Measurements from ENCODE around the gene ERMP1.

The ERMP1 gene

GRCh38 chr9:5854063-5854790 lies 21.3 kb upstream of the ERMP1 start:
- no peak for DNase-seq

GRCh38 chr9:5853617-5854016 lies 20.7 kb upstream of the ERMP1 start:
- no peak for DNase-seq

GRCh38 chr9:5852987-5853386 lies 20.1 kb upstream of the ERMP1 start:
- DNase-seq = no peak

- DNase-seq = peak; percentile 92
These were observed 18.5 kb upstream of the ERMP1 start for GRCh38 chr9:5851445-5851844.

GRCh38 chr9:5850724-5851122 lies 17.8 kb upstream of the ERMP1 start:
- no peak for DNase-seq

- no peak for DNase-seq
These were observed 15.5 kb upstream of the ERMP1 start for GRCh38 chr9:5848372-5848882.

GRCh38 chr9:5846501-5846921 lies 13.6 kb upstream of the ERMP1 start:
- peak; percentile 39 for DNase-seq

- DNase-seq = no peak
These were observed 13.2 kb upstream of the ERMP1 start for GRCh38 chr9:5846096-5846495.

GRCh38 chr9:5845157-5845531 lies 12.2 kb upstream of the ERMP1 start:
- DNase-seq = no peak

GRCh38 chr9:5843794-5844471 lies 11.0 kb upstream of the ERMP1 start:
- DNase-seq = peak; percentile 39

GRCh38 chr9:5842929-5843793 lies 10.2 kb upstream of the ERMP1 start:
- DNase-seq = no peak

GRCh38 chr9:5841771-5842573 lies 9.1 kb upstream of the ERMP1 start:
- DNase-seq = no peak

- no peak for DNase-seq
These were observed 7.9 kb upstream of the ERMP1 start for GRCh38 chr9:5840788-5841187.

- DNase-seq = no peak
These were observed 6.6 kb upstream of the ERMP1 start for GRCh38 chr9:5839572-5839902.

GRCh38 chr9:5838884-5839571 lies 6.1 kb upstream of the ERMP1 start:
- peak; percentile 45 for DNase-seq

GRCh38 chr9:5835808-5836207 lies 2.9 kb upstream of the ERMP1 start:
- no peak for DNase-seq

- no peak for DNase-seq
These were observed 1.3 kb upstream of the ERMP1 start for GRCh38 chr9:5834214-5834613.

GRCh38 chr9:5832071-5832537 lies 813 bp downstream of the ERMP1 start:
- DNase-seq = no peak

- DNase-seq = no peak
These were observed 6.9 kb downstream of the ERMP1 start for GRCh38 chr9:5825895-5826622.

- no peak for DNase-seq
These were observed 7.7 kb downstream of the ERMP1 start for GRCh38 chr9:5825223-5825622.

- DNase-seq = no peak
These were observed 12.5 kb downstream of the ERMP1 start for GRCh38 chr9:5820425-5820824.

Measured in HCEC 1CT (cell line).